HG03378 (cell line): Measurements from ENCODE around the gene CC2D1A.
"Not testable (repeated sequence)": the region's sequence is repeated elsewhere in the genome, so short reads cannot be mapped to it uniquely, and the experiment has no call there.

Source experiments
- ATAC-seq: cut with Tn5 transposase; IDR thresholded peaks from one replicate; pipeline ENCODE4 v1.9.1; 2021; ENCODE audit warnings: mild to moderate bottlenecking, moderate library complexity; ENCODE audit not compliant: unreplicated experiment

The CC2D1A gene

GRCh38 chr19:13906521-13906904 is 512 bp downstream of the CC2D1A start:
- ATAC-seq: no peak

- ATAC-seq: no peak
These were observed 909 bp downstream of the CC2D1A start for GRCh38 chr19:13906910-13907309.

- no peak for ATAC-seq
These were observed 2.7 kb downstream of the CC2D1A start for GRCh38 chr19:13908674-13909073.

GRCh38 chr19:13909430-13909829 is 3.4 kb downstream of the CC2D1A start:
- no peak for ATAC-seq

GRCh38 chr19:13913352-13913751 is 7.4 kb downstream of the CC2D1A start:
- ATAC-seq: no peak

- no peak for ATAC-seq
These were observed 8.8 kb downstream of the CC2D1A start for GRCh38 chr19:13914777-13915176.

- no peak for ATAC-seq
These were observed 11.9 kb downstream of the CC2D1A start for GRCh38 chr19:13917888-13918406.

GRCh38 chr19:13918726-13919411 is 12.9 kb downstream of the CC2D1A start:
- no peak for ATAC-seq

- ATAC-seq: no peak
These were observed 14.5 kb downstream of the CC2D1A start for GRCh38 chr19:13920524-13920923.

GRCh38 chr19:13920940-13921747 is 15.1 kb downstream of the CC2D1A start:
- no peak for ATAC-seq

- ATAC-seq: not testable (repeated sequence)
These were observed 16.1 kb downstream of the CC2D1A start for GRCh38 chr19:13922118-13922517.

- ATAC-seq: no peak
These were observed 17.4 kb downstream of the CC2D1A start for GRCh38 chr19:13923194-13923987.

GRCh38 chr19:13926010-13926409 is 20.0 kb downstream of the CC2D1A start:
- ATAC-seq: no peak

GRCh38 chr19:13926715-13927114 is 20.7 kb downstream of the CC2D1A start:
- ATAC-seq: no peak

- no peak for ATAC-seq
These were observed 23.3 kb downstream of the CC2D1A start for GRCh38 chr19:13929340-13929739.

- ATAC-seq: no peak
These were observed 24.0 kb downstream of the CC2D1A start for GRCh38 chr19:13929956-13930355.

GRCh38 chr19:13930402-13930801 is 24.4 kb downstream of the CC2D1A start:
- ATAC-seq: no peak

- ATAC-seq: no peak
These were observed 25.6 kb downstream of the CC2D1A start for GRCh38 chr19:13931391-13932148.

GRCh38 chr19:13932149-13932637 is 26.2 kb downstream of the CC2D1A start:
- no peak for ATAC-seq

- ATAC-seq: no peak
These were observed 27.0 kb downstream of the CC2D1A start for GRCh38 chr19:13932911-13933393.
